Stomach (tissue), 9 donors: ENCODE measurements around the gene PPP6C. TPM values are rescaled to one million over a fixed set of nuclear protein-coding genes. Genes with fewer than 3 reads are reported as not detected.

Experiments used
- DNase-seq, 2 donors: peaks; one replicate each; pipeline versions ENCODE4 v3.0.0 to v3.0.0-alpha.2; 2013 to 2019
- H3K27ac ChIP-seq, 5 donors: fragments of 200-600 bp in 4 of 5; sonication (generic) in 4 of 5; one replicate each; pipeline ENCODE4 v1.5.1; 2013 to 2019; ENCODE audit warnings: mild to moderate bottlenecking in 1 of 5, moderate library complexity in 1 of 5
- H3K27me3 ChIP-seq, 3 donors: fragments of 200-600 bp; sonication (generic); one replicate each; pipeline ENCODE4 v1.5.1; 2017 to 2019; ENCODE audit warnings: mixed run types in 1 of 3
- H3K36me3 ChIP-seq, 4 donors: fragments of 200-600 bp; sonication (generic); 1 replicate in 3 of 4; 2 replicates in 1 of 4; pipeline ENCODE4 v1.5.1; 2016 to 2019
- H3K4me1 ChIP-seq, 4 donors: fragments of 200-600 bp; sonication (generic); one replicate each; pipeline ENCODE4 v1.5.1; 2016 to 2019
- H3K4me3 ChIP-seq, 4 donors: fragments of 200-600 bp; sonication (generic) in 3 of 4; one replicate each; pipeline ENCODE4 v1.5.1; 2016 to 2019; ENCODE audit warnings: mild to moderate bottlenecking in 1 of 4
- H3K9me3 ChIP-seq, 4 donors: fragments of 200-600 bp; sonication (generic); one replicate each; pipeline ENCODE4 v1.5.1; 2016 to 2019
- CTCF ChIP-seq, 7 experiments: fragments of 450-650 bp in 4 of 7; fragments of 200-600 bp in 3 of 7; sonication (generic) in 3 of 7; IDR thresholded peaks; one replicate each; pipeline ENCODE4 v1.5.1; 2016 to 2019; ENCODE audit warnings: antibody characterized with exemption in 7 of 7, control low read depth in 2 of 7, mild to moderate bottlenecking in 1 of 7
- EP300 ChIP-seq: sonication (generic); formaldehyde crosslinking; IDR thresholded peaks from one replicate; pipeline ENCODE4 v1.6.1; 2017; ENCODE audit warnings: antibody characterized with exemption
- POLR2A ChIP-seq, 4 donors: fragments of 450-650 bp; IDR thresholded peaks; one replicate each; pipeline ENCODE4 v1.6.1; 2016; ENCODE audit warnings: antibody characterized with exemption in 4 of 4, control low read depth in 2 of 4, mild to moderate bottlenecking in 1 of 4, moderate library complexity in 1 of 4
- POLR2AphosphoS5 ChIP-seq, 3 donors: sonication (generic); formaldehyde crosslinking; IDR thresholded peaks; one replicate each; pipeline ENCODE4 v1.6.1; 2016; ENCODE audit warnings: antibody characterized with exemption in 3 of 3
- WGBS, 5 donors: extraction: QIAGEN DNeasy Blood & Tissue Kit in 3 of 5; methylation state at CpG; one replicate each; pipeline versions ENCODE4 v1.1.5 to v1.1.7; 2013 to 2018; 5-methylcytosine and 5-hydroxymethylcytosine counted together
- intact Hi-C: fragments of 100-400 bp; cut with DNase I; formaldehyde crosslinking; loops from one replicate; pipeline ENCODE4 v1.15.1; 2023; ENCODE audit warnings: low total_unique reads
- polyA plus RNA-seq, 3 donors: library from polyadenylated mRNA; stranded (reverse); fragments of 200-250 nt; gene quantifications; one replicate each; pipeline ENCODE4 v1.2.3, GENCODE V29; 2013
- total RNA-seq, 5 donors: library from RNA; depleted of rRNA; stranded (reverse); fragments of >200 nt; gene quantifications; one replicate each; pipeline versions ENCODE4 v1.1.0 to v1.2.3, GENCODE V29; 2014 to 2016
- donor health status: healthy with polysubstance abuse.
- donor health status: Bipolar disorder and iron deficiency.
- donor health status: healthy.

The PPP6C gene
- total and polyA plus RNA-seq, 8 donors, result 4.6 to 62.0 (median 26.3) TPM

- intact Hi-C loops, result no loop called here
- Histone ChIP-seq H3K9me3 (no peaks in the 10 kb centered on the region), H3K27ac (no peak overlapping the region), H3K27me3 (no peaks in the 10 kb centered on the region), H3K36me3 (no peaks in the 10 kb centered on the region), H3K4me3 (no peak overlapping the region), H3K4me1 (peaks cover 0 to 13% (median 6%) of the 10 kb centered on the region in 4 donors)
- 60 to 82% (median 78%) methylated on average over 4 of the region's 4 CpGs for WGBS, 5 donors
- no peak for TF ChIP-seq POLR2AphosphoS5 (IDR thresholded peaks at IDR 0.05)
- no peak for DNase-seq
These were observed 52.4 kb downstream of the PPP6C start for GRCh38 chr9:125137200-125137599.

GRCh38 chr9:125134976-125135375 is 54.6 kb downstream of the PPP6C start:
- Histone ChIP-seq H3K9me3 (no peaks in the 10 kb centered on the region), H3K4me1 (peaks cover 0 to 4% (median 0%) of the 10 kb centered on the region in 4 donors), H3K27me3 (no peaks in the 10 kb centered on the region), H3K27ac (no peak overlapping the region), H3K4me3 (no peak overlapping the region), H3K36me3 (no peaks in the 10 kb centered on the region)
- TF ChIP-seq CTCF (IDR thresholded peaks at IDR 0.05) (no peak), POLR2AphosphoS5 (IDR thresholded peaks at IDR 0.05) (no peak), POLR2A (IDR thresholded peaks at IDR 0.05) (no peak), EP300 (no peak)
- DNase-seq, result no peak
- intact Hi-C loops, result no loop called here

- Histone ChIP-seq H3K36me3 (no peaks in the 10 kb centered on the region), H3K4me1 (peaks cover 0 to 4% (median 0%) of the 10 kb centered on the region in 4 donors), H3K9me3 (no peaks in the 10 kb centered on the region), H3K27me3 (no peaks in the 10 kb centered on the region), H3K4me3 (no peak overlapping the region), H3K27ac (no peak overlapping the region)
- no peak for DNase-seq
- 19 to 60% (median 31%) methylated on average over 1 of the region's 1 CpG for WGBS, 5 donors
- TF ChIP-seq CTCF (IDR thresholded peaks at IDR 0.05) (no peak), POLR2A (IDR thresholded peaks at IDR 0.05) (no peak), EP300 (no peak), POLR2AphosphoS5 (IDR thresholded peaks at IDR 0.05) (no peak)
- intact Hi-C loops, result no loop called here
These were observed 55.9 kb downstream of the PPP6C start for GRCh38 chr9:125133403-125134329.

- peaks cover 0 to 4% (median 0%) of the 10 kb centered on the region in 4 donors for H3K4me1 ChIP-seq
- DNase-seq, result peak in 1 of 2 donors; percentile 23
- WGBS, 5 donors, result 39 to 77% (median 63%) methylated on average over 6 of the region's 6 CpGs
- intact Hi-C loops, result no loop called here
- TF ChIP-seq POLR2AphosphoS5 (IDR thresholded peaks at IDR 0.05), result no peak
- no peaks in the 10 kb centered on the region for H3K36me3 ChIP-seq
- H3K4me3 ChIP-seq, result no peak overlapping the region
- H3K9me3 ChIP-seq, result no peaks in the 10 kb centered on the region
- H3K27me3 ChIP-seq, result no peaks in the 10 kb centered on the region
- no peak overlapping the region for H3K27ac ChIP-seq
These were observed 57.8 kb downstream of the PPP6C start for GRCh38 chr9:125131778-125132177.

- WGBS, 5 donors, result 71 to 80% (median 77%) methylated on average over 2 of the region's 2 CpGs
These were observed 63.4 kb downstream of the PPP6C start for GRCh38 chr9:125126019-125126746.

More at GRCh38 chr9:125126019-125126746, 63.4 kb downstream of the PPP6C start:
- intact Hi-C loops, result no loop called here
- TF ChIP-seq EP300 (no peak), POLR2AphosphoS5 (IDR thresholded peaks at IDR 0.05) (peak in 1 of 3 donors; percentile 67)
- Histone ChIP-seq H3K36me3 (no peaks in the 10 kb centered on the region), H3K9me3 (no peaks in the 10 kb centered on the region), H3K4me3 (no peak overlapping the region), H3K27ac (peak overlapping the region in 3 of 5 donors; percentile 4 to 49 (median 8)), H3K27me3 (no peaks in the 10 kb centered on the region), H3K4me1 (peaks cover 0 to 10% (median 5%) of the 10 kb centered on the region in 4 donors)
- DNase-seq, result peak; percentile 52 to 91
